Medulla oblongata (tissue), 1 donor: ENCODE results near the gene TAF3.

Source experiments
- DNase-seq: peaks from one replicate; pipeline ENCODE4 v3.0.0-alpha.2; 2015; ENCODE audit errors: extremely low spot score

Gene TAF3

GRCh38 chr10:7874864-7875263 is 56.6 kb downstream of the TAF3 start:
- no peak for DNase-seq

GRCh38 chr10:7876541-7877127 is 58.3 kb downstream of the TAF3 start:
- no peak for DNase-seq

- DNase-seq: no peak
Observed at GRCh38 chr10:7881119-7881518, 62.8 kb downstream of the TAF3 start.

- no peak for DNase-seq
Observed at GRCh38 chr10:7886056-7886455, 67.8 kb downstream of the TAF3 start.

- no peak for DNase-seq
Observed at GRCh38 chr10:7887174-7887816, 69.0 kb downstream of the TAF3 start.

- no peak for DNase-seq
Observed at GRCh38 chr10:7889947-7890542, 71.7 kb downstream of the TAF3 start.

GRCh38 chr10:7890781-7891180 is 72.5 kb downstream of the TAF3 start:
- DNase-seq: no peak

GRCh38 chr10:7891634-7892033 is 73.3 kb downstream of the TAF3 start:
- no peak for DNase-seq

- no peak for DNase-seq
Observed at GRCh38 chr10:7892146-7892545, 73.8 kb downstream of the TAF3 start.

GRCh38 chr10:7895699-7896090 is 77.4 kb downstream of the TAF3 start:
- DNase-seq: no peak

- DNase-seq: no peak
Observed at GRCh38 chr10:7896297-7896696, 78.0 kb downstream of the TAF3 start.

- no peak for DNase-seq
Observed at GRCh38 chr10:7901256-7901655, 83.0 kb downstream of the TAF3 start.

GRCh38 chr10:7902413-7902812 is 84.1 kb downstream of the TAF3 start:
- DNase-seq: no peak

- no peak for DNase-seq
Observed at GRCh38 chr10:7903851-7904250, 85.5 kb downstream of the TAF3 start.

GRCh38 chr10:7906128-7906527 is 87.8 kb downstream of the TAF3 start:
- no peak for DNase-seq

- no peak for DNase-seq
Observed at GRCh38 chr10:7908541-7909210, 90.4 kb downstream of the TAF3 start.

GRCh38 chr10:7913126-7913872 is 95.0 kb downstream of the TAF3 start:
- DNase-seq: peak; percentile 23

GRCh38 chr10:7915923-7916536 is 97.7 kb downstream of the TAF3 start:
- no peak for DNase-seq

GRCh38 chr10:7917736-7918135 is 99.4 kb downstream of the TAF3 start:
- no peak for DNase-seq

GRCh38 chr10:7922707-7923106 is 104.4 kb downstream of the TAF3 start:
- DNase-seq: no peak

- no peak for DNase-seq
Observed at GRCh38 chr10:7928536-7928935, 110.2 kb downstream of the TAF3 start.
